ENCODE results near the gene ZHX3.
A peak's percentile ranks its signal among the peaks of the same experiment; 100 is the strongest.
"Not testable (repeated sequence)": the region's sequence is repeated elsewhere in the genome, so short reads cannot be mapped to it uniquely, and the experiment has no call there.

Gene ZHX3

GRCh38 chr20:41245086-41245707 is 72.3 kb downstream of the ZHX3 start:
- peak; percentile 7 to 34 for DNase-seq
- Mint-ChIP-seq H3K27ac (no peak overlapping the region), H3K9me3 (no peaks in the 10 kb centered on the region), H3K4me1 (peaks cover 43% of the 10 kb centered on the region), H3K4me3 (no peak overlapping the region), H3K27me3 (no peaks in the 10 kb centered on the region)
- ATAC-seq, result peak; percentile 93

- H3K4me1 Mint-ChIP-seq, result peaks cover 32% of the 10 kb centered on the region
- peak overlapping the region in 1 of 2 donors; percentile 13 for H3K27ac Mint-ChIP-seq
- DNase-seq (no peak), ATAC-seq (peak; percentile 59)
- H3K27me3 Mint-ChIP-seq, result no peaks in the 10 kb centered on the region
- no peaks in the 10 kb centered on the region for H3K9me3 Mint-ChIP-seq
- H3K4me3 Mint-ChIP-seq, result no peak overlapping the region
Measured at GRCh38 chr20:41242807-41243206, 74.7 kb downstream of the ZHX3 start.

GRCh38 chr20:41242352-41242751 is 75.2 kb downstream of the ZHX3 start:
- Mint-ChIP-seq H3K4me1 (peaks cover 32% of the 10 kb centered on the region), H3K27ac (peak overlapping the region in 1 of 2 donors; percentile 13), H3K4me3 (no peak overlapping the region), H3K27me3 (no peaks in the 10 kb centered on the region), H3K9me3 (no peaks in the 10 kb centered on the region)
- ATAC-seq (no peak), DNase-seq (no peak)

GRCh38 chr20:41237233-41237632 is 80.3 kb downstream of the ZHX3 start:
- not testable (repeated sequence) for DNase-seq, H3K9me3 Mint-ChIP-seq, H3K4me3 Mint-ChIP-seq, H3K27ac Mint-ChIP-seq, ATAC-seq, H3K27me3 Mint-ChIP-seq
- peaks cover 28% of the 10 kb centered on the region for H3K4me1 Mint-ChIP-seq

- H3K27ac Mint-ChIP-seq, H3K9me3 Mint-ChIP-seq, ATAC-seq, DNase-seq, H3K27me3 Mint-ChIP-seq, H3K4me3 Mint-ChIP-seq: not testable (repeated sequence)
- peaks cover 28% of the 10 kb centered on the region for H3K4me1 Mint-ChIP-seq
Measured at GRCh38 chr20:41236818-41237217, 80.7 kb downstream of the ZHX3 start.

- no peak for DNase-seq
- no peak overlapping the region for H3K27ac Mint-ChIP-seq
- H3K27me3 Mint-ChIP-seq, result no peaks in the 10 kb centered on the region
Measured at GRCh38 chr20:41234546-41234945, 83.0 kb downstream of the ZHX3 start.

GRCh38 chr20:41234041-41234440 is 83.5 kb downstream of the ZHX3 start:
- DNase-seq, result no peak
- Mint-ChIP-seq H3K4me1 (peaks cover 46% of the 10 kb centered on the region), H3K9me3 (no peaks in the 10 kb centered on the region), H3K27me3 (no peaks in the 10 kb centered on the region), H3K4me3 (no peak overlapping the region), H3K27ac (no peak overlapping the region)
- no peak for ATAC-seq

More at GRCh38 chr20:41234546-41234945, 83.0 kb downstream of the ZHX3 start:
- Mint-ChIP-seq H3K9me3 (no peaks in the 10 kb centered on the region), H3K4me3 (no peak overlapping the region), H3K4me1 (peaks cover 41% of the 10 kb centered on the region)
- no peak for ATAC-seq

- Mint-ChIP-seq H3K9me3 (no peaks in the 10 kb centered on the region), H3K27ac (no peak overlapping the region)
Measured at GRCh38 chr20:41232973-41233926, 84.3 kb downstream of the ZHX3 start.

GRCh38 chr20:41231136-41231535 is 86.4 kb downstream of the ZHX3 start:
- no peaks in the 10 kb centered on the region for H3K27me3 Mint-ChIP-seq
- H3K4me1 Mint-ChIP-seq, result peaks cover 52% of the 10 kb centered on the region
- no peak overlapping the region for H3K4me3 Mint-ChIP-seq
- H3K27ac Mint-ChIP-seq, result no peak overlapping the region
- no peaks in the 10 kb centered on the region for H3K9me3 Mint-ChIP-seq
- ATAC-seq (no peak), DNase-seq (no peak)

More at GRCh38 chr20:41232973-41233926, 84.3 kb downstream of the ZHX3 start:
- H3K4me3 Mint-ChIP-seq, result peak overlapping the region; percentile 19 to 33
- peaks cover 52% of the 10 kb centered on the region for H3K4me1 Mint-ChIP-seq
- DNase-seq (no peak), ATAC-seq (no peak)
- H3K27me3 Mint-ChIP-seq, result no peaks in the 10 kb centered on the region

GRCh38 chr20:41230136-41230535 is 87.4 kb downstream of the ZHX3 start:
- H3K4me3 Mint-ChIP-seq, result no peak overlapping the region
- no peaks in the 10 kb centered on the region for H3K27me3 Mint-ChIP-seq

GRCh38 chr20:41229259-41229658 is 88.3 kb downstream of the ZHX3 start:
- Mint-ChIP-seq H3K4me3 (no peak overlapping the region), H3K9me3 (no peaks in the 10 kb centered on the region), H3K27me3 (no peaks in the 10 kb centered on the region), H3K27ac (no peak overlapping the region), H3K4me1 (peaks cover 49% of the 10 kb centered on the region)
- ATAC-seq, result no peak
- no peak for DNase-seq

More at GRCh38 chr20:41230136-41230535, 87.4 kb downstream of the ZHX3 start:
- H3K9me3 Mint-ChIP-seq, result no peaks in the 10 kb centered on the region
- H3K4me1 Mint-ChIP-seq, result peaks cover 52% of the 10 kb centered on the region
- ATAC-seq, result no peak
- H3K27ac Mint-ChIP-seq, result no peak overlapping the region
- DNase-seq, result no peak

- Mint-ChIP-seq H3K27ac (no peak overlapping the region), H3K4me3 (no peak overlapping the region), H3K27me3 (no peaks in the 10 kb centered on the region), H3K9me3 (no peaks in the 10 kb centered on the region), H3K4me1 (peaks cover 45% of the 10 kb centered on the region)
- ATAC-seq, result no peak
- no peak for DNase-seq
Measured at GRCh38 chr20:41228858-41229257, 88.7 kb downstream of the ZHX3 start.

- DNase-seq (no peak), ATAC-seq (no peak)
- H3K27me3 Mint-ChIP-seq, result no peaks in the 10 kb centered on the region
- peaks cover 29% of the 10 kb centered on the region for H3K4me1 Mint-ChIP-seq
- no peaks in the 10 kb centered on the region for H3K9me3 Mint-ChIP-seq
- peak overlapping the region in 1 of 2 donors; percentile 0 for H3K27ac Mint-ChIP-seq
- no peak overlapping the region for H3K4me3 Mint-ChIP-seq
Measured at GRCh38 chr20:41226426-41226825, 91.1 kb downstream of the ZHX3 start.

GRCh38 chr20:41225091-41225490 is 92.4 kb downstream of the ZHX3 start:
- H3K4me1 Mint-ChIP-seq, result peaks cover 25% of the 10 kb centered on the region
- no peaks in the 10 kb centered on the region for H3K27me3 Mint-ChIP-seq
- no peaks in the 10 kb centered on the region for H3K9me3 Mint-ChIP-seq

GRCh38 chr20:41224281-41224680 is 93.2 kb downstream of the ZHX3 start:
- H3K27ac Mint-ChIP-seq, result no peak overlapping the region
- no peak for ATAC-seq
- no peaks in the 10 kb centered on the region for H3K27me3 Mint-ChIP-seq

More at GRCh38 chr20:41225091-41225490, 92.4 kb downstream of the ZHX3 start:
- DNase-seq, result no peak
- Mint-ChIP-seq H3K27ac (no peak overlapping the region), H3K4me3 (no peak overlapping the region)
- ATAC-seq, result no peak

GRCh38 chr20:41223112-41223511 is 94.4 kb downstream of the ZHX3 start:
- DNase-seq, result no peak
- no peak for ATAC-seq
- H3K4me1 Mint-ChIP-seq, result peaks cover 9% of the 10 kb centered on the region
- H3K27ac Mint-ChIP-seq, result no peak overlapping the region
- H3K9me3 Mint-ChIP-seq, result no peaks in the 10 kb centered on the region
- no peak overlapping the region for H3K4me3 Mint-ChIP-seq
- no peaks in the 10 kb centered on the region for H3K27me3 Mint-ChIP-seq

More at GRCh38 chr20:41224281-41224680, 93.2 kb downstream of the ZHX3 start:
- Mint-ChIP-seq H3K4me1 (peaks cover 18% of the 10 kb centered on the region), H3K4me3 (no peak overlapping the region), H3K9me3 (no peaks in the 10 kb centered on the region)
- no peak for DNase-seq

All from stimulated activated naive CD8-positive, alpha-beta T cell treated with anti-CD3 and anti-CD28 coated beads, Interleukin-15, amount 100 ng/mL, for 72 hours (primary cell).